HEK293T (cell line): ENCODE data around the gene URGCP.

ENCODE experiments used
- CTCF ChIA-PET: fragments of 350-600 bp; formaldehyde crosslinking; extraction: SDS; loops from one replicate; lab custom pipeline; 2021; ENCODE audit warnings: antibody characterized with exemption, inconsistent platforms; lab: Yijun Ruan, JAX
- POLR2A ChIA-PET: fragments of 350-600 bp; formaldehyde crosslinking; extraction: SDS; loops from one replicate; lab custom pipeline; 2020; ENCODE audit warnings: antibody characterized with exemption, inconsistent platforms; lab: Yijun Ruan, JAX
- DNase-seq: peaks from one replicate; pipeline ENCODE4 v3.0.0; 2012; ENCODE audit warnings: mixed read lengths; ENCODE audit errors: extremely low spot score
- ARNT ChIP-seq: fragments of 450-650 bp; IDR thresholded peaks from 2 replicates; pipeline ENCODE4 v1.6.1; 2017; ENCODE audit warnings: mild to moderate bottlenecking
- BHLHE40 ChIP-seq: fragments of 450-650 bp; IDR thresholded peaks from 2 replicates; pipeline ENCODE4 v1.6.1; 2016; ENCODE audit warnings: mild to moderate bottlenecking, moderate library complexity, borderline replicate concordance
- CTBP1 ChIP-seq: fragments of 450-650 bp; IDR thresholded peaks from 2 replicates; pipeline ENCODE4 v1.6.1; 2016; ENCODE audit warnings: borderline replicate concordance
- ELF4 ChIP-seq: fragments of 450-650 bp; IDR thresholded peaks from 2 replicates; pipeline ENCODE4 v1.6.1; 2017; ENCODE audit warnings: antibody characterized with exemption
- FOXA1 ChIP-seq: fragments of 450-650 bp; IDR thresholded peaks from 2 replicates; pipeline ENCODE4 v1.6.1; 2016; ENCODE audit warnings: mild to moderate bottlenecking
- FOXK2 ChIP-seq: fragments of 450-650 bp; IDR thresholded peaks from 2 replicates; pipeline ENCODE4 v1.6.1; 2016; ENCODE audit warnings: mild to moderate bottlenecking
- FOXM1 ChIP-seq: fragments of 450-650 bp; IDR thresholded peaks from 2 replicates; pipeline ENCODE4 v1.6.1; 2017; ENCODE audit warnings: mild to moderate bottlenecking, borderline replicate concordance
- HDGF ChIP-seq: fragments of 450-650 bp; IDR thresholded peaks from 2 replicates; pipeline ENCODE4 v1.6.1; 2017; ENCODE audit warnings: antibody characterized with exemption, borderline replicate concordance
- L3MBTL2 ChIP-seq: fragments of 450-650 bp; conservative IDR thresholded peaks from 2 replicates; pipeline ENCODE4 v1.6.1; 2016; ENCODE audit warnings: mild to moderate bottlenecking
- LEF1 ChIP-seq: fragments of 450-650 bp; IDR thresholded peaks from 2 replicates; pipeline ENCODE4 v1.6.1; 2017; ENCODE audit warnings: mild to moderate bottlenecking, borderline replicate concordance
- NFRKB ChIP-seq: fragments of 450-650 bp; IDR thresholded peaks from 2 replicates; pipeline ENCODE4 v1.6.1; 2016; ENCODE audit warnings: mild to moderate bottlenecking, moderate library complexity
- SP1 ChIP-seq: fragments of 450-650 bp; IDR thresholded peaks from 2 replicates; pipeline ENCODE4 v1.6.1; 2017
- SUZ12 ChIP-seq: fragments of 450-650 bp; IDR thresholded peaks from 2 replicates; pipeline ENCODE4 v1.6.1; 2016; ENCODE audit warnings: mild to moderate bottlenecking
- TARDBP ChIP-seq: fragments of 450-650 bp; IDR thresholded peaks from 2 replicates; pipeline ENCODE4 v1.6.1; 2016
- ZNF384 ChIP-seq: fragments of 450-650 bp; IDR thresholded peaks from 2 replicates; pipeline ENCODE4 v1.6.1; 2016
- TF ChIP-seq, protein P1 (sequence below): fragments of 450-650 bp; IDR thresholded peaks from 2 replicates; pipeline ENCODE4 v1.6.1; 2016

The URGCP gene, protein sequence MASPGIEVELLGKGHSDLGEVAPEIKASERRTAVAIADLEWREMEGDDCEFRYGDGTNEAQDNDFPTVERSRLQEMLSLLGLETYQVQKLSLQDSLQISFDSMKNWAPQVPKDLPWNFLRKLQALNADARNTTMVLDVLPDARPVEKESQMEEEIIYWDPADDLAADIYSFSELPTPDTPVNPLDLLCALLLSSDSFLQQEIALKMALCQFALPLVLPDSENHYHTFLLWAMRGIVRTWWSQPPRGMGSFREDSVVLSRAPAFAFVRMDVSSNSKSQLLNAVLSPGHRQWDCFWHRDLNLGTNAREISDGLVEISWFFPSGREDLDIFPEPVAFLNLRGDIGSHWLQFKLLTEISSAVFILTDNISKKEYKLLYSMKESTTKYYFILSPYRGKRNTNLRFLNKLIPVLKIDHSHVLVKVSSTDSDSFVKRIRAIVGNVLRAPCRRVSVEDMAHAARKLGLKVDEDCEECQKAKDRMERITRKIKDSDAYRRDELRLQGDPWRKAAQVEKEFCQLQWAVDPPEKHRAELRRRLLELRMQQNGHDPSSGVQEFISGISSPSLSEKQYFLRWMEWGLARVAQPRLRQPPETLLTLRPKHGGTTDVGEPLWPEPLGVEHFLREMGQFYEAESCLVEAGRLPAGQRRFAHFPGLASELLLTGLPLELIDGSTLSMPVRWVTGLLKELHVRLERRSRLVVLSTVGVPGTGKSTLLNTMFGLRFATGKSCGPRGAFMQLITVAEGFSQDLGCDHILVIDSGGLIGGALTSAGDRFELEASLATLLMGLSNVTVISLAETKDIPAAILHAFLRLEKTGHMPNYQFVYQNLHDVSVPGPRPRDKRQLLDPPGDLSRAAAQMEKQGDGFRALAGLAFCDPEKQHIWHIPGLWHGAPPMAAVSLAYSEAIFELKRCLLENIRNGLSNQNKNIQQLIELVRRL

GRCh38 chr7:43906331-43907010 is at the start of gene URGCP:
URGCP (minus strand) TSS chr7:43906596; CDS start chr7:43906575, 21 bp downstream.
- CTCF ChIA-PET = no interaction called here
- POLR2A ChIA-PET = interaction anchor here (1.0 to 1.2 kb wide), 3 partner anchors 15 to 37 kb away, joined by 3 to 6 read pairs (median 5); partner anchors contain the start of genes MRPS24 and UBE2D4

GRCh38 chr7:43956027-43956426 is 49.6 kb upstream of the URGCP start:
- POLR2A ChIA-PET = interaction anchor here (1.1 kb wide), 1 partner anchor 30 kb away, joined by 3 read pairs; the partner anchor contains the start of gene UBE2D4
- no peak for TF ChIP-seq FOXK2
- CTCF ChIA-PET = no interaction called here
- DNase-seq = no peak

More at GRCh38 chr7:43906331-43907010, at the start of gene URGCP:
- peak; percentile 73 for DNase-seq
- TF ChIP-seq LEF1 (no peak), CTBP1 (no peak), L3MBTL2 (no peak), NFRKB (no peak), SUZ12 (no peak), ARNT (no peak), ZNF384 (no peak), ELF4 (no peak), TARDBP (no peak), HDGF (no peak), SP1 (no peak), BHLHE40 (no peak), FOXM1 (no peak), FOXK2 (no peak), FOXA1 (no peak)
- TF ChIP-seq, protein P1, sequence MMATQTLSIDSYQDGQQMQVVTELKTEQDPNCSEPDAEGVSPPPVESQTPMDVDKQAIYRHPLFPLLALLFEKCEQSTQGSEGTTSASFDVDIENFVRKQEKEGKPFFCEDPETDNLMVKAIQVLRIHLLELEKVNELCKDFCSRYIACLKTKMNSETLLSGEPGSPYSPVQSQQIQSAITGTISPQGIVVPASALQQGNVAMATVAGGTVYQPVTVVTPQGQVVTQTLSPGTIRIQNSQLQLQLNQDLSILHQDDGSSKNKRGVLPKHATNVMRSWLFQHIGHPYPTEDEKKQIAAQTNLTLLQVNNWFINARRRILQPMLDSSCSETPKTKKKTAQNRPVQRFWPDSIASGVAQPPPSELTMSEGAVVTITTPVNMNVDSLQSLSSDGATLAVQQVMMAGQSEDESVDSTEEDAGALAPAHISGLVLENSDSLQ = no peak

GRCh38 chr7:43954524-43955228 is 48.3 kb upstream of the URGCP start:
- peak; percentile 71 for DNase-seq
- TF ChIP-seq ELF4 = no peak
- TF ChIP-seq L3MBTL2 = no peak
- no peak for TF ChIP-seq TARDBP
- TF ChIP-seq NFRKB = no peak
- no peak for TF ChIP-seq FOXK2
- no peak for TF ChIP-seq LEF1
- TF ChIP-seq ARNT = no peak
- no peak for TF ChIP-seq SP1
- TF ChIP-seq FOXM1 = no peak
- TF ChIP-seq CTBP1 = no peak
- TF ChIP-seq BHLHE40 = no peak
- TF ChIP-seq FOXA1 = no peak
- no peak for TF ChIP-seq SUZ12
- no peak for TF ChIP-seq HDGF
- TF ChIP-seq ZNF384 = no peak
- CTCF ChIA-PET = interaction anchor here (0.7 kb wide), 1 partner anchor 243 kb away, joined by 3 read pairs; no protein-coding TSS in a partner anchor
- POLR2A ChIA-PET = interaction anchor here (1.1 kb wide), 1 partner anchor 28 kb away, joined by 3 read pairs; the partner anchor contains the start of gene UBE2D4

DNA sequence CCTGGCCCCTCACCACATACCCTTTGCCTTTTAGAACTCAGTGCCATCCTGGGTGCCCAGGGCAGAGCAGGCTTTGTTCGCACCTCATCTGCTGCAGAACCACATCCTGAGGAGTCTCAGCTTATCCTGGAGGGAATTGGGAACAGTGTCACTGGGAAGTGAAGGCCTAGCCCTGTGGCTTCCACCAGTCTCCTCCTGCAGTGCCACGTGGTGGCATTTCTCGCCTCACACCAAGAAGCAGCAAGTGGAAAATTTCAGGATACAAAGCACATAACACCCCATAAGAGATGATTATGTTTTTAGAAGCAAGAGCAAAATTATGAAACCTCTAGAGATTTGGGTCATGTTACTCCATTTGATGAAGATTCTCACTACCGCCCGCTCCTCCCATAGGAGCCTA is 46.7 kb upstream of the URGCP start:
- DNase-seq = no peak
- CTCF ChIA-PET = no interaction called here
- TF ChIP-seq CTBP1 (no peak), TARDBP (no peak), SP1 (no peak), NFRKB (no peak)
- POLR2A ChIA-PET = no interaction called here

GRCh38 chr7:43952028-43952427 is 45.6 kb upstream of the URGCP start:
- ChIA-PET POLR2A (no interaction called here), CTCF (no interaction called here)
- TF ChIP-seq HDGF (no peak), SUZ12 (no peak), CTBP1 (no peak), NFRKB (no peak), ZNF384 (no peak), FOXA1 (no peak), ARNT (no peak), BHLHE40 (no peak), SP1 (no peak), ELF4 (no peak), FOXK2 (no peak), LEF1 (no peak), TARDBP (no peak), L3MBTL2 (no peak), FOXM1 (no peak)
- TF ChIP-seq, protein P1 = no peak
- DNase-seq = no peak
